ENCODE data around the gene LRMDA. TPM values are rescaled to one million over a fixed set of nuclear protein-coding genes. Genes with fewer than 3 reads are reported as not detected.

Gene LRMDA
- total and polyA plus RNA-seq, 10 of the 15 experiments (the other 5 are each of a cell fraction or from before 2014, with no cell fraction given) = 0.07 to 0.54 (median 0.29) TPM; not detected in 4

DNA sequence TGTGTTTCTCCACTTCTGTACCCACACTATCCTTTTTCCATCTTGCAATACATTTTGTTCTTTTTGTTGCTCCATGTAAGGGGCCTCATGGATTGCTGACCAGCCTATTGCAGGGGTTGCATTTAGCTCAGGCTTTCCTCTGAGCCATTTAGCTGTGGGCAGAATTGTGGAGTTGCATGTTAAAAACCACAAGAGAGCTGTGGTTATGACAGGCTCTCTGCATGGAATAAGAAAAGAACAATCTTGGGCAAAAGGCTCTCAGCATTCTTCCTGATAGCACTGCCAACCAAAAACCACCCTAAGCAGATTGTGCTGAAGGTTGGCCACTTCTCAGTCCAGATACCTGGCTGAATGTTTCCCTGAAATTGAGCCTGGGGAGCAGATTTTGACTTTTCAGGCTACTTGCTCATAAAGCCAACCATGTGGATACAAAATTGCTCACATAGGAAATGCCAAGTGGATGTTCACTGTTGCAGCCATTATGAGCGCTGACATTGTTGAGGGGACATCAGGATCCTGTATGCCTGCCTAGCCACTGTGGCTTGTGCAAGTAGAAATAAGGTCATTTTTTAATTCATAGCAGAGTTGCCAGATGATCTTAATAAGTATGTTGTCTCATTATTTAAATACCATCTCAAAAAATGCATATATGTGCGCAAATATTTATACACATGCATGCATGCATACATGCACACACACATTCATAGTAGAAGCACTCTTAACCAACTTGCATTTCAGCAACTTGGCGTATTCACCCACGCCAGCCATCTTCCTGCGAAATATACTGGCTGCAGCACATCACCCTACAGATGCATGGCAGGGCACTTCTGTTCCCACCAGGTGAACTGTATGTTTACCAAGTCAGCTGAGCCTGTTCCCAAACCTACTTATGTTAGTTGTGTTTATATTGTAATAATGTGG lies 695.4 kb downstream of the LRMDA start:
- ChIA-PET RAD21 (ENCODE audit: unreplicated experiment) (no interaction called here), POLR2A (no interaction called here), SMC1A (ENCODE audit: uncharacterized antibody, unreplicated experiment) (interaction anchor here (1.1 to 1.6 kb wide), 2 partner anchors 13 to 26 kb away, joined by 3 to 4 read pairs; no protein-coding TSS in a partner anchor), CTCF (no interaction called here)
- no TSS peak for BruUV-seq (replicated peaks)
- H3K4me2 ChIP-seq (ENCODE audit: control insufficient read depth, insufficient read depth) = no peak overlapping the region
- H2AFZ ChIP-seq (ENCODE audit: control insufficient read depth, low read depth, low read length) = no peak overlapping the region
- FAIRE-seq (no peak), DNase-seq (ENCODE audit: low read depth, low spot score) (no peak), ATAC-seq (no peak)
- no peaks in the 10 kb centered on the region for H3K79me2 ChIP-seq (ENCODE audit: control insufficient read depth, insufficient read depth, low read length)
- TF ChIP-seq, protein P1, sequence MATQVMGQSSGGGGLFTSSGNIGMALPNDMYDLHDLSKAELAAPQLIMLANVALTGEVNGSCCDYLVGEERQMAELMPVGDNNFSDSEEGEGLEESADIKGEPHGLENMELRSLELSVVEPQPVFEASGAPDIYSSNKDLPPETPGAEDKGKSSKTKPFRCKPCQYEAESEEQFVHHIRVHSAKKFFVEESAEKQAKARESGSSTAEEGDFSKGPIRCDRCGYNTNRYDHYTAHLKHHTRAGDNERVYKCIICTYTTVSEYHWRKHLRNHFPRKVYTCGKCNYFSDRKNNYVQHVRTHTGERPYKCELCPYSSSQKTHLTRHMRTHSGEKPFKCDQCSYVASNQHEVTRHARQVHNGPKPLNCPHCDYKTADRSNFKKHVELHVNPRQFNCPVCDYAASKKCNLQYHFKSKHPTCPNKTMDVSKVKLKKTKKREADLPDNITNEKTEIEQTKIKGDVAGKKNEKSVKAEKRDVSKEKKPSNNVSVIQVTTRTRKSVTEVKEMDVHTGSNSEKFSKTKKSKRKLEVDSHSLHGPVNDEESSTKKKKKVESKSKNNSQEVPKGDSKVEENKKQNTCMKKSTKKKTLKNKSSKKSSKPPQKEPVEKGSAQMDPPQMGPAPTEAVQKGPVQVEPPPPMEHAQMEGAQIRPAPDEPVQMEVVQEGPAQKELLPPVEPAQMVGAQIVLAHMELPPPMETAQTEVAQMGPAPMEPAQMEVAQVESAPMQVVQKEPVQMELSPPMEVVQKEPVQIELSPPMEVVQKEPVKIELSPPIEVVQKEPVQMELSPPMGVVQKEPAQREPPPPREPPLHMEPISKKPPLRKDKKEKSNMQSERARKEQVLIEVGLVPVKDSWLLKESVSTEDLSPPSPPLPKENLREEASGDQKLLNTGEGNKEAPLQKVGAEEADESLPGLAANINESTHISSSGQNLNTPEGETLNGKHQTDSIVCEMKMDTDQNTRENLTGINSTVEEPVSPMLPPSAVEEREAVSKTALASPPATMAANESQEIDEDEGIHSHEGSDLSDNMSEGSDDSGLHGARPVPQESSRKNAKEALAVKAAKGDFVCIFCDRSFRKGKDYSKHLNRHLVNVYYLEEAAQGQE (IDR thresholded peaks at IDR 0.05; ENCODE audit: low read depth, low read length) = no peak
- TF ChIP-seq STAT3 (IDR thresholded peaks at IDR 0.05; ENCODE audit: low read depth, low read length) = no peak
- no peaks in the 10 kb centered on the region for H3K4me1 ChIP-seq (ENCODE audit: control insufficient read depth, insufficient read depth, low read length)
- no peaks in the 10 kb centered on the region for H3K36me3 ChIP-seq (ENCODE audit: control insufficient read depth in 2 of 2, insufficient read depth in 2 of 2, low read length in 1 of 2)
- no peaks in the 10 kb centered on the region for H3K9me3 ChIP-seq (replicated peaks; ENCODE audit: control insufficient read depth, insufficient read depth, low read length)
- no peak overlapping the region for H3K27ac ChIP-seq (ENCODE audit: control insufficient read depth, insufficient read depth)
- no peak overlapping the region for H3K9ac ChIP-seq (ENCODE audit: control insufficient read depth, insufficient read depth, low read length)
- no peak overlapping the region for H3K4me3 ChIP-seq
- 39% methylated on average over 5 of the region's 5 CpGs for WGBS (ENCODE audit: insufficient coverage, insufficient replicate concordance, low lambda C conversion rate, missing lambda C conversion rate)
- no peaks in the 10 kb centered on the region for H4K20me1 ChIP-seq (ENCODE audit: control insufficient read depth, insufficient read depth)
- in situ Hi-C loops (cut with MboI) = no loop called here
- no peaks in the 10 kb centered on the region for H3K27me3 ChIP-seq (replicated peaks in 1 of 2; ENCODE audit: control insufficient read depth in 2 of 2, insufficient read depth in 2 of 2, low read length in 1 of 2)
- intact Hi-C loops (cut with micrococcal nuclease; ENCODE audit: unreplicated experiment) = no loop called here

Measured in GM12878 (cell line).